UCSD-AML1 (cell line): ENCODE results near the gene WNT4.

Experiments
- DNase-seq: peaks from one replicate; lab custom pipeline; 2025; ENCODE audit not compliant: unreplicated experiment; lab: John Stamatoyannopoulos, UW

The WNT4 gene

DNA sequence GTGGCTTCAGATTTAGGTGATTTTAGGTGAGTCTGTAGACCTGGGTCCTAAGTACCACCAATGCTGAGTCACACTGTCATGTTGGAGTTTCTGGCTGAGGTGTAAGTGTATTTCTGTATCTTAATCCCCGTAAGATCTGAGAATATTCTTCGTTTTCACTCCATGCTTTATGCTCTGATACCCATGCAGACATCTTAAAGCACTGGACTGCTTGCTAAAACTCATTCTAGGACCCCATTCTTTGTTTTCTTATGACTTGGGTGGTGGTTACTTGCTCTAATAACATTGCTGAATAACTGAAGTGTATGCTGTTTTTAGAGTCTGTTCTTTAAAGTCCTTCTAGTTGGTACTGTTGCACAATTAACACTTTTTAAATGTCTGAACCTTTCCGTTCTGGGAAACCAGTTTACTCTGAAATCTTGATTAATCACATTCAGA lies 53.7 kb downstream of the WNT4 start:
- DNase-seq = no peak

DNA sequence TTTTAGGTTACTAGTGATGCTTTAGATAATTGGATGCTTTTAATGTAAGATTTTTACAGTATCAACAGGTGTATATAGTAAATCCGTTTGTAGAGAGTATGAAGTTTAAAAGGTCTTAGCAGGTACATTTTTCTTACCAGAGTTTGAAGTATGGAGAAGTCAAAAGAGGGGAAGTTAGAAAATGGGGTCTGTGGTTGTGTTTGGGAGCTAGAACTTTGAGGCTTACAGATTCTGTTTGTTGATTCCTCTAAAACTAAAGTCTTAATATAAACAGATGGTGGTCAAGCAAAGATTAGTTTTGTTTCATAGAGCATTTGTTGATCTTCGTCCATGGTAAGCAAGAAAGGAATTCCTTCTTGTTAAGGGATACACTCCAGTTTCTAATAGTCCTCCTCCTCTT lies 54.6 kb downstream of the WNT4 start:
- DNase-seq = no peak

DNA sequence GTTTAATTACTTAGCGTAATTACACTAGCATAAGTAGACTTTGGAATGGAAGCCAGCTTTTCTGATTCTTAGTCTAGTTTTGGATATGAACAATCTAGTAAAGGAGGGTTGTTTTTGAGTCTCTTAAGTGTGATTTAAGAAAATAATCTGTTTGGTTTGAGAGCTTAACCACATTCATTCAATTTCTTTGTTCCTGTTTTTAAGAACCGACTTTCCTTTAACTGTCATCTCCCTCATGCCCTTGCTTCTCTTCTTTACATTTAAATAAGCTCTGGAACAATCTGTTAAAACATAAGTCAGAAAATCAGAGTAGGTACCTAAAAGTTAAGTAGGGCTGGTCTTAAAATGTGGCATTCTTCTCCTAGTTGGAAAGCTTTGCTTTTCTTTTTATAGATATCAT lies 62.7 kb downstream of the WNT4 start:
- DNase-seq = no peak

DNA sequence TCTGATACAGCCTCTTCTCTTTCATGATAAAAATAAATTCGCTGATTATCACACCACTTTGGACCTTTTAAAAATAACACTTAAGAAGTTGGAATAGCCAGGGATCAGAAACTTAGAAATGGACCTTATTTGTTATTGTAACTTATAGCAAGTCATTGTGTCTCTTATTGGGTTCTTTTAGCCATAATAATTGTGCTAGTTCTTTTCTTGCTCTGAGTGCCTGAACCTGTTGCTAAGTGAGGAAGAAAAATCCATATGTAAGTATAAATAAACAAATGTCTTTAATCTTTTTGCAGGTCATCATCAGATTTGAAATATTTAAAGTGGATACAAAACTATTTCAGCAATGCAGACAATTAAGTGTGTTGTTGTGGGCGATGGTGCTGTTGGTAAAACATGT lies 64.8 kb downstream of the WNT4 start:
- no peak for DNase-seq

DNA sequence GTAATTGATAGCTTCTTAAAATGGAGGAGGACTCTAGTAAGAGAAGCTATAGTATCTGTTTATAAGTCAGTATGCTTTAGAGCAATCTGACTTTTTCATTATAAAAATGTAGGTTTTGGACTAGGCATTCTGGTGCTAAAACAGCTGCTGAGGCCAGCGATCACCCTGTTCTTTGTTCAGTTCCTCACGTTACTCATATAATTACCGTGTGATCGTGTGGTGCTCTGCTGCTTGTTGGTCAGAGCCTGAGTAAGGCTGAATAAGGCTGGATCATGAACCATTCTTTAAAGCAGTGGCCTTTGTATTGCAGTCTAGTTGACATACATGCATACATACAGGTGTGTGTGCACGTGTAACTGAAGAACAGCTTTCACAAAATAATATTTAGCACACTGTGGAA lies 65.2 kb downstream of the WNT4 start:
- no peak for DNase-seq

DNA sequence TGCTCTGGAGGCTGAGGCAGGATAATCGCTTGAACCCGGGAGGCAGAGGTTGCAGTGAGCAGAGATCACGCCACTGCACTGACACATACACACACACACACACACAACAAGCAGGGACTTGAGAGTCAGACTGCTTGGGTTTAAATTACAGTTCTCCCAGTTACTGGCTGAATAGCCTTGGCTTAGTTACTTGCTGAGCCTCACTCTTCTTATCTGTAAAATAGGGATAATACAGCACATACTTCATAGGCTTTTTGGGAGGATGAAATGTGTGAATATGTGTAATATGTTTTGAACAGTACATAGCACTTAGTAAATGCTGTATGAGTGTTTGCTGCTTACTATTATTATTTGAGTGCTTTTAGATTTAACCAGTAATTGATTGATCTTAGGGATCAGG lies 66.6 kb downstream of the WNT4 start:
- DNase-seq = no peak

DNA sequence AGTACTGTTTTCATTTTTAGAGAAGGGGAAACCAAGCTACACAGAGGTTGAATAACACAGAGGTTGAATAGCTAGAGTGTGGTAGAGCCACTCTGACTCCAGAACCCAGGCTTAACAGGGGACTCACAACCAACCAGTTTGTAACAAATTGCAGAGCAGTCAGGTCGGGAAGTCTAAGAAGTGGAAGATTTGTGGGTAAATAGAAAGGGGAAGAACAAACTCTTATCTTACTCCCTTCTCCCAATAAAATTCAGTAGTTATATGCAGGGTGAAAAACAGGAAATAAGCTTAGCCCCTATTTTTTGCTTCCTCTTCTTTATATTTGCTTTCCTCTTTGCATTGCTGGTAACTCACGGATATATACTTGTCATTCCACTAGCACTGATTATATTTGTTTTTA lies 67.2 kb downstream of the WNT4 start:
- DNase-seq = no peak

DNA sequence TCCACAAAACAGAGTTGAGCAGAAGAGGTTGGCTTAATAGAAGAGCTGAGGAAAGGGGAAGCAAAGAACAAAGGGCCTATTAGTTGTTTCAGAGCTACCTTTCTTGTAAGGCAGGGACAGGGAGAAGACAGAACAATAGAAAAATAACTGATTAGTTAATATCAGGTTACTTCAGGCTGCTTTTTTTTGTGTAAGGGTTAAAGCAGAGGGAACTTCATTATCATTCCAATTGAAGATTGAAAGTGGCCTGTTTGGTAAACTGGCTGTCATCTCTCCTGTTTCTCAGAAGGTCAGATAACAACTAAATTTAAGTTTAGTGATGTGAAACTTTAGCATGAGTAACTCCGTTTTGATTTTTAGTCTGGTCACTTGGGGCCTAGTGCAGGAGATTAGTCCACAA lies 68.1 kb downstream of the WNT4 start:
- DNase-seq = no peak

DNA sequence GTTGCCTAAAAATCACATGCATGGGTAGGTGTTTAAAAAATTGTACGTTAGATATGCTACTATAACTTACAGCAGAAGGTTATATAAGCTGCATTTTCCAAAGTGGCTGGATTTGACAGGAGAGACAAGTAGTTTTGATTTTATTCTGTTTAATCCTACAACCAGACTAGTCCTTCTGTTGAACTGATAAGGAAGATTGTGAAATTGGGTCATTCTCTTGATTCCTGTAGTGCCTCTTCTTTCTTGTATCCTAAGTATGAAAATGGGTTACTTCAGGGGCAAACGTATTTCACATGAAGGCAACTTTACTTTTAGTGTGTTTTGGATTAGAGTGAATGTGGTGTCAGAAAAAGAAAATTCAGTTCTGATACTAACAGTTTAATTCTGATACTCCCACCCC lies 71.4 kb downstream of the WNT4 start:
- no peak for DNase-seq
